Osteoblast (primary cell): Measurements from ENCODE around the gene IL27RA. TPM values are rescaled to one million over a fixed set of nuclear protein-coding genes. Genes with fewer than 3 reads are reported as not detected.

Source experiments
- DNase-seq: peaks from one replicate; pipeline ENCODE4 v3.0.0; 2011; ENCODE audit warnings: low spot score, mixed read lengths; ENCODE audit not compliant: insufficient read length; ENCODE audit errors: missing footprints
- H2AFZ ChIP-seq: 2 replicates; pipeline ENCODE4 v1.6.0; 2011; ENCODE audit warnings: mild to moderate bottlenecking, low read length
- H3K27ac ChIP-seq: 2 replicates; pipeline ENCODE4 v1.5.1; 2011; ENCODE audit warnings: mild to moderate bottlenecking, low read depth, low read length, moderate library complexity
- H3K27me3 ChIP-seq: 2 replicates; pipeline ENCODE4 v1.6.0; 2012; ENCODE audit warnings: mild to moderate bottlenecking, control low read depth, inconsistent platforms, low read length, moderate library complexity; ENCODE audit not compliant: insufficient read depth
- H3K36me3 ChIP-seq: 2 replicates; pipeline ENCODE4 v1.5.1; 2011; ENCODE audit warnings: mild to moderate bottlenecking, low read length, control low read depth, moderate library complexity; ENCODE audit not compliant: insufficient read depth
- H3K4me1 ChIP-seq: 2 replicates; pipeline ENCODE4 v1.5.1; 2011; ENCODE audit warnings: mild to moderate bottlenecking, low read length, control low read depth, moderate library complexity; ENCODE audit not compliant: insufficient read depth
- H3K4me2 ChIP-seq: 2 replicates; pipeline ENCODE4 v1.6.0; 2011; ENCODE audit warnings: mild to moderate bottlenecking, low read length; ENCODE audit not compliant: insufficient read depth
- H3K4me3 ChIP-seq: fragments of 200-600 bp; sonication (generic); 3 replicates; pipeline ENCODE4 v1.5.1; 2012; ENCODE audit warnings: mild to moderate bottlenecking, low read length, inconsistent platforms; ENCODE audit not compliant: insufficient read depth
- H3K79me2 ChIP-seq: 2 replicates; pipeline ENCODE4 v1.6.0; 2012; ENCODE audit warnings: mild to moderate bottlenecking, low read length, control low read depth, inconsistent platforms; ENCODE audit not compliant: insufficient read depth
- H3K9me3 ChIP-seq: 2 replicates; pipeline ENCODE4 v1.5.1; 2011; ENCODE audit warnings: low read depth, low read length, control low read depth
- H4K20me1 ChIP-seq: 2 replicates; pipeline ENCODE4 v1.6.0; 2012; ENCODE audit warnings: mild to moderate bottlenecking, low read length, control low read depth; ENCODE audit not compliant: insufficient read depth
- CTCF ChIP-seq: IDR thresholded peaks from 2 replicates; pipeline ENCODE4 v1.5.1; 2011; ENCODE audit warnings: mild to moderate bottlenecking, low read depth, low read length, moderate library complexity; ENCODE audit errors: extremely low read depth
- total RNA-seq: library from RNA; depleted of rRNA; stranded (reverse); fragments of >200 nt; gene quantifications from 2 replicates; pipeline ENCODE4 v1.2.3, GENCODE V29; 2012

Gene IL27RA
- total RNA-seq, 1 donor, result 1.1 TPM

- Histone ChIP-seq H2AFZ (no peak overlapping the region), H3K9me3 (no peaks in the 10 kb centered on the region), H3K4me1 (peaks cover 10% of the 10 kb centered on the region), H4K20me1 (peaks cover under 1% of the 10 kb centered on the region), H3K27me3 (no peaks in the 10 kb centered on the region), H3K79me2 (peaks cover 5% of the 10 kb centered on the region), H3K4me3 (no peak overlapping the region), H3K4me2 (no peak overlapping the region), H3K36me3 (peaks cover 53% of the 10 kb centered on the region), H3K27ac (peak overlapping the region; percentile 58)
- no peak for TF ChIP-seq CTCF
- peak; percentile 56 for DNase-seq
Measured at GRCh38 chr19:14102756-14103155, 71.2 kb downstream of the IL27RA start.

Other genes with a start within 250 kb of the IL27RA start
- gene ZSWIM4, start 236.3 kb upstream of the IL27RA start, total RNA-seq, result 6.8 and 9.0 TPM in 2 replicates
- 0.59 TPM in 1 of 2 replicates, not detected in the other for gene NANOS3, start 154.6 kb upstream of the IL27RA start, total RNA-seq
- gene BRME1, start 125.6 kb upstream of the IL27RA start, total RNA-seq, result 0.59 and 0.72 TPM in 2 replicates
- gene CC2D1A, start 125.6 kb upstream of the IL27RA start, total RNA-seq, result 19.2 and 22.4 TPM in 2 replicates
- gene PODNL1, start 93.3 kb upstream of the IL27RA start, total RNA-seq, result 4.0 and 6.5 TPM in 2 replicates
- 11.5 and 11.9 TPM in 2 replicates for gene DCAF15, start 79.3 kb upstream of the IL27RA start, total RNA-seq
- gene RFX1, start 25.4 kb upstream of the IL27RA start, total RNA-seq, result 2.4 and 2.5 TPM in 2 replicates
- gene RLN3, start 3.6 kb upstream of the IL27RA start, total RNA-seq, result not detected in 2 replicates
- gene PALM3, start 30.3 kb downstream of the IL27RA start, total RNA-seq, result not detected in 2 replicates
- gene MISP3, start 41.0 kb downstream of the IL27RA start, total RNA-seq, result 0.59 and 1.1 TPM in 2 replicates
- not detected in 2 replicates for gene C19orf67, start 54.0 kb downstream of the IL27RA start, total RNA-seq
- 16.2 and 27.9 TPM in 2 replicates for gene SAMD1, start 59.0 kb downstream of the IL27RA start, total RNA-seq
- gene PRKACA, start 86.0 kb downstream of the IL27RA start, total RNA-seq, result 45.6 and 56.3 TPM in 2 replicates
- 1.1 and 2.7 TPM in 2 replicates for gene ASF1B, start 104.8 kb downstream of the IL27RA start, total RNA-seq
- 2.5 and 2.9 TPM in 2 replicates for gene ADGRL1, start 174.4 kb downstream of the IL27RA start, total RNA-seq